Cardiac fibroblast (primary cell): ENCODE measurements around the gene TNPO3.
A peak's percentile ranks its signal among the peaks of the same experiment; 100 is the strongest.

ENCODE experiments used
- DNase-seq, 2 donors: peaks; one replicate each; pipeline versions ENCODE4 v3.0.0 to v3.0.0-alpha.2; 2010; ENCODE audit warnings: low read depth in 2 of 2
- H3K4me3 ChIP-seq, 2 donors: replicated peaks in 1 of 2; 1 replicate in 1 of 2; 2 replicates in 1 of 2; pipeline ENCODE4 v1.5.1; 2011; ENCODE audit warnings: low read depth in 2 of 2, low read length in 2 of 2, mild to moderate bottlenecking in 2 of 2, moderate library complexity in 1 of 2
- CTCF ChIP-seq: IDR thresholded peaks from one replicate; pipeline ENCODE4 v1.5.1; 2011; ENCODE audit warnings: low read depth, mild to moderate bottlenecking, low read length, inconsistent platforms

Gene TNPO3

GRCh38 chr7:129083525-129083924, 28.6 kb upstream of the TNPO3 start:
- TF ChIP-seq CTCF, result no peak
- H3K4me3 ChIP-seq, result no peak overlapping the region
- peak in 1 of 2 donors; percentile 36 for DNase-seq

- no peak for TF ChIP-seq CTCF
- H3K4me3 ChIP-seq, result no peak overlapping the region
- no peak for DNase-seq
Measured at GRCh38 chr7:129078455-129078854, 23.5 kb upstream of the TNPO3 start.

- no peak overlapping the region for H3K4me3 ChIP-seq
- TF ChIP-seq CTCF, result no peak
- no peak for DNase-seq
Measured at GRCh38 chr7:129076886-129077285, 22.0 kb upstream of the TNPO3 start.

GRCh38 chr7:129074994-129075393, 20.1 kb upstream of the TNPO3 start:
- no peak for DNase-seq
- H3K4me3 ChIP-seq, result no peak overlapping the region
- TF ChIP-seq CTCF, result no peak

- DNase-seq, result no peak
- no peak for TF ChIP-seq CTCF
- no peak overlapping the region for H3K4me3 ChIP-seq
Measured at GRCh38 chr7:129074361-129074871, 19.5 kb upstream of the TNPO3 start.

GRCh38 chr7:129073738-129074137, 18.8 kb upstream of the TNPO3 start:
- no peak overlapping the region for H3K4me3 ChIP-seq
- TF ChIP-seq CTCF, result no peak
- no peak for DNase-seq

- no peak overlapping the region for H3K4me3 ChIP-seq
- no peak for DNase-seq
- no peak for TF ChIP-seq CTCF
Measured at GRCh38 chr7:129073204-129073603, 18.3 kb upstream of the TNPO3 start.
